HepG2 (cell line): ENCODE measurements around the gene APC2. TPM values are rescaled to one million over a fixed set of nuclear protein-coding genes. Genes with fewer than 3 reads are reported as not detected.
A peak's percentile ranks its signal among the peaks of the same experiment; 100 is the strongest.

Experiments used
- DZIP1 ChIP-seq: sonication (generic); formaldehyde crosslinking; IDR thresholded peaks from 2 replicates; pipeline ENCODE4 v1.5.0; 2020; ENCODE audit warnings: mild to moderate bottlenecking, missing genetic modification reagents
- ELF4 ChIP-seq: sonication (generic); formaldehyde crosslinking; IDR thresholded peaks from 2 replicates; pipeline ENCODE4 v1.5.0; 2020; ENCODE audit warnings: missing genetic modification reagents, mild to moderate bottlenecking, moderate library complexity, borderline replicate concordance
- HES4 ChIP-seq: sonication (generic); formaldehyde crosslinking; IDR thresholded peaks from 2 replicates; pipeline ENCODE4 v1.9.0; 2021; ENCODE audit warnings: mild to moderate bottlenecking, missing genetic modification reagents, borderline replicate concordance
- HOMEZ ChIP-seq: IDR thresholded peaks from 2 replicates; pipeline ENCODE4 v1.6.1; 2016; ENCODE audit warnings: low read depth
- MAX ChIP-seq: IDR thresholded peaks from 2 replicates; pipeline ENCODE4 v1.6.1; 2012; ENCODE audit warnings: inconsistent platforms
- MED13 ChIP-seq: sonication (generic); formaldehyde crosslinking; IDR thresholded peaks from 2 replicates; pipeline ENCODE4 v1.5.0; 2020; ENCODE audit warnings: missing genetic modification reagents
- MYPOP ChIP-seq: sonication (generic); formaldehyde crosslinking; IDR thresholded peaks from 2 replicates; pipeline ENCODE4 v1.8.1; 2023; ENCODE audit warnings: mild to moderate bottlenecking, moderate library complexity, missing genetic modification reagents
- NFE2L2 ChIP-seq: fragments of 150-350 bp; IDR thresholded peaks from 2 replicates; pipeline ENCODE4 v1.6.1; 2014; ENCODE audit warnings: low read length
- SALL1 ChIP-seq: sonication (generic); formaldehyde crosslinking; IDR thresholded peaks from 2 replicates; pipeline ENCODE4 v1.8.0; 2022; ENCODE audit warnings: mild to moderate bottlenecking, missing genetic modification reagents
- SIX4 ChIP-seq: sonication (generic); formaldehyde crosslinking; IDR thresholded peaks from 2 replicates; pipeline ENCODE4 v1.4.0; 2020; ENCODE audit warnings: missing genetic modification reagents
- THAP11 ChIP-seq: IDR thresholded peaks from 2 replicates; pipeline ENCODE4 v1.6.1; 2016; ENCODE audit warnings: missing biosample characterization, missing genetic modification reagents
- UBTF ChIP-seq: sonication (generic); formaldehyde crosslinking; IDR thresholded peaks from 2 replicates; pipeline ENCODE4 v1.4.0; 2020; ENCODE audit warnings: mild to moderate bottlenecking, missing genetic modification reagents
- ZIK1 ChIP-seq: sonication (generic); formaldehyde crosslinking; IDR thresholded peaks from 2 replicates; pipeline ENCODE4 v1.5.0; 2020; ENCODE audit warnings: mild to moderate bottlenecking, low read depth, missing genetic modification reagents, borderline replicate concordance
- ZNF33B ChIP-seq: sonication (generic); formaldehyde crosslinking; IDR thresholded peaks from 2 replicates; pipeline ENCODE4 v1.5.1; 2020; ENCODE audit warnings: mild to moderate bottlenecking, missing genetic modification reagents
- ZNF687 ChIP-seq: sonication (generic); formaldehyde crosslinking; IDR thresholded peaks from 2 replicates; pipeline ENCODE4 v1.5.1; 2020; ENCODE audit warnings: mild to moderate bottlenecking, missing genetic modification reagents, moderate library complexity
- ZNF7 ChIP-seq: IDR thresholded peaks from 2 replicates; pipeline ENCODE4 v1.6.1; 2016; ENCODE audit warnings: missing biosample characterization, missing genetic modification reagents
- polyA plus RNA-seq, 8 experiments: library from polyadenylated mRNA; depleted of rRNA in 3 of 8; stranded (reverse) in 7 of 8; unstranded in 1 of 8; fragments of >200 nt; fragmentation: Illumina TruSeq in 4 of 8; extraction: Trizol in 4 of 8; gene quantifications; 2 replicates each; pipeline versions ENCODE4 v1.2.1 to v1.2.3, GENCODE V29; 2011 to 2016; ENCODE audit warnings: low read depth in 4 of 8, missing spikeins in 1 of 8, mixed read lengths in 1 of 8; ENCODE audit not compliant: insufficient read depth in 1 of 8
- total RNA-seq, 5 experiments: library from RNA; depleted of rRNA; stranded (reverse); fragments of >200 nt; fragmentation: Illumina TruSeq; extraction: Trizol; gene quantifications; 2 replicates each; pipeline ENCODE4 v1.2.3, GENCODE V29; 2016; ENCODE audit warnings: low read depth in 1 of 5

Gene APC2
- total and polyA plus RNA-seq, 2 of the 13 experiments (the other 11 are each of a cell fraction or from before 2014, with no cell fraction given), result 0.08 to 0.22 TPM

- TF ChIP-seq NFE2L2, result peak; percentile 29; the same call in 1 of the 2 replicates
- TF ChIP-seq ZNF33B (CRISPR knock-in tag), result no peak
- 0 out of 2 replicates have a peak, but pooled peaks have one; percentile 36 for TF ChIP-seq HOMEZ (CRISPR knock-in tag)
- 0 out of 2 replicates have a peak, but pooled peaks have one; percentile 38 for TF ChIP-seq MYPOP (CRISPR knock-in tag)
- TF ChIP-seq HES4 (CRISPR knock-in tag), result no peak
- peak; percentile 91 for TF ChIP-seq MAX
- TF ChIP-seq SALL1 (CRISPR knock-in tag), result peak; percentile 85
- 0 out of 2 replicates have a peak, but pooled peaks have one; percentile 44 for TF ChIP-seq DZIP1 (CRISPR knock-in tag)
- TF ChIP-seq ZNF7 (CRISPR knock-in tag), result no peak
- TF ChIP-seq SIX4 (CRISPR knock-in tag), result no peak
- TF ChIP-seq ZIK1 (CRISPR knock-in tag), result no peak
- TF ChIP-seq MED13 (CRISPR knock-in tag), result no peak
- no peak for TF ChIP-seq ELF4 (CRISPR knock-in tag)
- peak; percentile 41; the same call in 1 of the 2 replicates for TF ChIP-seq UBTF (CRISPR knock-in tag)
- peak; percentile 93 for TF ChIP-seq ZNF687 (CRISPR knock-in tag)
- peak; percentile 65; the same call in 1 of the 2 replicates for TF ChIP-seq THAP11 (CRISPR knock-in tag)
These were observed 25.5 kb upstream of the APC2 start (continued) for GRCh38 chr19:1424192-1424955.
